Forelimb muscle (tissue), 1 donor: ENCODE measurements around the gene PTGER1. TPM values are rescaled to one million over a fixed set of nuclear protein-coding genes. Genes with fewer than 3 reads are reported as not detected.

ENCODE experiments used
- DNase-seq: peaks from one replicate; pipeline ENCODE4 v3.0.0-alpha.2; 2013; ENCODE audit warnings: low read depth
- polyA plus RNA-seq: library from polyadenylated mRNA; unstranded; fragments of 120-200 nt; gene quantifications from one replicate; pipeline ENCODE4 v1.2.1, GENCODE V29; 2013; ENCODE audit not compliant: insufficient read length

PTGER1 gene
- polyA plus RNA-seq, 1 donor, result not detected

GRCh38 chr19:14502334-14503092 lies 27.4 kb upstream of the PTGER1 start:
- no peak for DNase-seq

GRCh38 chr19:14497228-14497921 lies 22.2 kb upstream of the PTGER1 start:
- DNase-seq, result no peak

- no peak for DNase-seq
Measured at GRCh38 chr19:14496834-14497227, 21.7 kb upstream of the PTGER1 start.

GRCh38 chr19:14496029-14496833 lies 21.1 kb upstream of the PTGER1 start, which contains the start of gene GIPC1:
TSS of gene GIPC1 (minus strand) at chr19:14496127. CDS start at chr19:14482976, 13,151 bp downstream.
- DNase-seq, result peak; percentile 87

GRCh38 chr19:14495672-14496028 lies 20.5 kb upstream of the PTGER1 start:
- DNase-seq, result no peak

- DNase-seq, result no peak
Measured at GRCh38 chr19:14494910-14495671, 19.9 kb upstream of the PTGER1 start.

- no peak for DNase-seq
Measured at GRCh38 chr19:14494411-14494810, 19.3 kb upstream of the PTGER1 start.

GRCh38 chr19:14492756-14493337 lies 17.7 kb upstream of the PTGER1 start:
- no peak for DNase-seq

GRCh38 chr19:14487370-14488125 lies 12.4 kb upstream of the PTGER1 start:
- DNase-seq, result no peak

GRCh38 chr19:14482172-14482941 lies 7.2 kb upstream of the PTGER1 start:
- no peak for DNase-seq

GRCh38 chr19:14480700-14481079 lies 5.5 kb upstream of the PTGER1 start:
- no peak for DNase-seq

GRCh38 chr19:14479975-14480699 lies 5.0 kb upstream of the PTGER1 start:
- DNase-seq, result no peak

- no peak for DNase-seq
Measured at GRCh38 chr19:14479309-14479974, 4.3 kb upstream of the PTGER1 start.

- DNase-seq, result no peak
Measured at GRCh38 chr19:14478113-14478545, 3.0 kb upstream of the PTGER1 start.

GRCh38 chr19:14477418-14478112 lies 2.4 kb upstream of the PTGER1 start:
- DNase-seq, result no peak

- DNase-seq, result no peak
Measured at GRCh38 chr19:14476673-14477401, 1.7 kb upstream of the PTGER1 start.

- DNase-seq, result no peak
Measured at GRCh38 chr19:14476327-14476672, 1.1 kb upstream of the PTGER1 start.
